H1 (cell line): ENCODE results near the gene SMOC2. TPM values are rescaled to one million over a fixed set of nuclear protein-coding genes. Genes with fewer than 3 reads are reported as not detected.

Experiments used
- KDM1A ChIP-seq: fragments of 200-600, 300-600 bp; sonication (generic); IDR thresholded peaks from 2 replicates; pipeline ENCODE4 v1.7.1; 2016; ENCODE audit warnings: mild to moderate bottlenecking, low read length, borderline replicate concordance
- NRF1 ChIP-seq: IDR thresholded peaks from 2 replicates; pipeline ENCODE4 v1.6.1; 2011; ENCODE audit warnings: mild to moderate bottlenecking, low read depth, low read length, improper control_type of control experiment
- TAF7 ChIP-seq: optimal IDR thresholded peaks from 2 replicates; pipeline ENCODE3; 2011; ENCODE audit warnings: low read depth, mild to moderate bottlenecking, inconsistent platforms, low read length, moderate library complexity, borderline replicate concordance
- polyA plus RNA-seq, 7 experiments: library from polyadenylated mRNA; depleted of rRNA in 3 of 7; stranded (reverse) in 5 of 7; unstranded in 2 of 7; fragments of >200 nt in 5 of 7; fragments of 200-250 nt in 2 of 7; gene quantifications; 1 replicate in 5 of 7; 2 replicates in 1 of 7; 4 replicates in 1 of 7; pipeline versions ENCODE4 v1.2.1 to v1.2.3, GENCODE V29; 2011 to 2013; ENCODE audit warnings: missing spikeins in 2 of 7, mixed read lengths in 2 of 7
- total RNA-seq: library from RNA; stranded (reverse); fragmentation: NEBNext Ultra II Directional; extraction: Animal tissue kit (Norgen Biotek cat#: 25700); gene quantifications from 2 replicates; pipeline ENCODE4 v1.2.1, GENCODE V29; 2021
- TF ChIP-seq, protein P1 (sequence below): fragments of 300-600 bp; sonication (generic); IDR thresholded peaks from 2 replicates; pipeline ENCODE4 v1.7.1; 2012; ENCODE audit warnings: low read length, moderate library complexity, mild to moderate bottlenecking, inconsistent platforms; ENCODE audit not compliant: insufficient replicate concordance
- TF ChIP-seq, protein P2 (sequence below): IDR thresholded peaks from 2 replicates; pipeline ENCODE4 v1.6.1; 2012; ENCODE audit warnings: inconsistent platforms
- TF ChIP-seq, protein P3 (sequence below): IDR thresholded peaks from 2 replicates; pipeline ENCODE4 v1.6.1; 2012; ENCODE audit warnings: low read length, inconsistent platforms

The SMOC2 gene
- total and polyA plus RNA-seq, 2 of the 8 experiments (the other 6 are each of a cell fraction or from before 2014, with no cell fraction given), result 7.7 to 8.5 TPM

DNA sequence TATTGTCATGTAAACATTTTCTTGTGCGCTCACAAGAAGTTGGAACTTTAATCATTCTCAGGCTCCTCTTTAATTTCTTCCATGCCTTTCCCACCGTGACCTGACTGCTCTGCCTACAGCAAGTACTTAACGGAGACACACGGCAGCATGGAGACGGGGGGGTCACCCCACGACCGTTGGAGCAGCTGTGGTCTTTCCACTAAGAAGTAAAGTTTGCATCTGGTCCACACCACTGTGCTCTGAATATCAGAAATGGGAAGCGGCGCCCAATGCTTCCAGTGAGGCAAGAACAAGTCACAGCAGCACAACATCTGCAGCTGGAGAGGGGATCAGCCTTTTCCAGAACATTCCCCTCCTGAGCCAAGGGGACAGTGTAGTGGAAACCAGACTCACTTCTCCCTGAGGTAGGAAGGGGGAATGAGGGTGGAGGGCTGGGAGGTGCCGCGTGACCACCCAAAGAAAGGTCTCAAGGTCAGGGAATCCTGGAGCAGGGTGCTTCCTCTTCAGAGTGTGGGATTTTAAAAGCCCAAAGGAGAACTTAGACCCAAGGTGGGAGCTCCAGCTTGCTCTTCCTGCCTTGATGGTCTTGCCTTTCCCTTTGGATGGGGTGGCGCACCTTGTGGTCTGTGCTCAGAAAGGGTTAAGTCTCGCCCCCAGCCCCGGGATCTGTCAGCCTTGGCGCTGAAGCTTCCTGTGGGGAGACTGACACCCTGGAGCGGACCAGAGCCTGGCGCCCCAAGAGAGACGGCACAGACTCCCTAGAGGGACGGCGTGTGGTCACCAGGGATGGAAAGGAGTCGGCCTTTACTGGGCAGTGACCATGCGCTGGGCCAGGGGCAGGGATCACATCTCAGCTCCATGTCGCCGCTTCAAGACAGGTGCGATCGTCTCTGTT is 25.6 kb upstream of the SMOC2 start (continued):
- TF ChIP-seq, protein P1, sequence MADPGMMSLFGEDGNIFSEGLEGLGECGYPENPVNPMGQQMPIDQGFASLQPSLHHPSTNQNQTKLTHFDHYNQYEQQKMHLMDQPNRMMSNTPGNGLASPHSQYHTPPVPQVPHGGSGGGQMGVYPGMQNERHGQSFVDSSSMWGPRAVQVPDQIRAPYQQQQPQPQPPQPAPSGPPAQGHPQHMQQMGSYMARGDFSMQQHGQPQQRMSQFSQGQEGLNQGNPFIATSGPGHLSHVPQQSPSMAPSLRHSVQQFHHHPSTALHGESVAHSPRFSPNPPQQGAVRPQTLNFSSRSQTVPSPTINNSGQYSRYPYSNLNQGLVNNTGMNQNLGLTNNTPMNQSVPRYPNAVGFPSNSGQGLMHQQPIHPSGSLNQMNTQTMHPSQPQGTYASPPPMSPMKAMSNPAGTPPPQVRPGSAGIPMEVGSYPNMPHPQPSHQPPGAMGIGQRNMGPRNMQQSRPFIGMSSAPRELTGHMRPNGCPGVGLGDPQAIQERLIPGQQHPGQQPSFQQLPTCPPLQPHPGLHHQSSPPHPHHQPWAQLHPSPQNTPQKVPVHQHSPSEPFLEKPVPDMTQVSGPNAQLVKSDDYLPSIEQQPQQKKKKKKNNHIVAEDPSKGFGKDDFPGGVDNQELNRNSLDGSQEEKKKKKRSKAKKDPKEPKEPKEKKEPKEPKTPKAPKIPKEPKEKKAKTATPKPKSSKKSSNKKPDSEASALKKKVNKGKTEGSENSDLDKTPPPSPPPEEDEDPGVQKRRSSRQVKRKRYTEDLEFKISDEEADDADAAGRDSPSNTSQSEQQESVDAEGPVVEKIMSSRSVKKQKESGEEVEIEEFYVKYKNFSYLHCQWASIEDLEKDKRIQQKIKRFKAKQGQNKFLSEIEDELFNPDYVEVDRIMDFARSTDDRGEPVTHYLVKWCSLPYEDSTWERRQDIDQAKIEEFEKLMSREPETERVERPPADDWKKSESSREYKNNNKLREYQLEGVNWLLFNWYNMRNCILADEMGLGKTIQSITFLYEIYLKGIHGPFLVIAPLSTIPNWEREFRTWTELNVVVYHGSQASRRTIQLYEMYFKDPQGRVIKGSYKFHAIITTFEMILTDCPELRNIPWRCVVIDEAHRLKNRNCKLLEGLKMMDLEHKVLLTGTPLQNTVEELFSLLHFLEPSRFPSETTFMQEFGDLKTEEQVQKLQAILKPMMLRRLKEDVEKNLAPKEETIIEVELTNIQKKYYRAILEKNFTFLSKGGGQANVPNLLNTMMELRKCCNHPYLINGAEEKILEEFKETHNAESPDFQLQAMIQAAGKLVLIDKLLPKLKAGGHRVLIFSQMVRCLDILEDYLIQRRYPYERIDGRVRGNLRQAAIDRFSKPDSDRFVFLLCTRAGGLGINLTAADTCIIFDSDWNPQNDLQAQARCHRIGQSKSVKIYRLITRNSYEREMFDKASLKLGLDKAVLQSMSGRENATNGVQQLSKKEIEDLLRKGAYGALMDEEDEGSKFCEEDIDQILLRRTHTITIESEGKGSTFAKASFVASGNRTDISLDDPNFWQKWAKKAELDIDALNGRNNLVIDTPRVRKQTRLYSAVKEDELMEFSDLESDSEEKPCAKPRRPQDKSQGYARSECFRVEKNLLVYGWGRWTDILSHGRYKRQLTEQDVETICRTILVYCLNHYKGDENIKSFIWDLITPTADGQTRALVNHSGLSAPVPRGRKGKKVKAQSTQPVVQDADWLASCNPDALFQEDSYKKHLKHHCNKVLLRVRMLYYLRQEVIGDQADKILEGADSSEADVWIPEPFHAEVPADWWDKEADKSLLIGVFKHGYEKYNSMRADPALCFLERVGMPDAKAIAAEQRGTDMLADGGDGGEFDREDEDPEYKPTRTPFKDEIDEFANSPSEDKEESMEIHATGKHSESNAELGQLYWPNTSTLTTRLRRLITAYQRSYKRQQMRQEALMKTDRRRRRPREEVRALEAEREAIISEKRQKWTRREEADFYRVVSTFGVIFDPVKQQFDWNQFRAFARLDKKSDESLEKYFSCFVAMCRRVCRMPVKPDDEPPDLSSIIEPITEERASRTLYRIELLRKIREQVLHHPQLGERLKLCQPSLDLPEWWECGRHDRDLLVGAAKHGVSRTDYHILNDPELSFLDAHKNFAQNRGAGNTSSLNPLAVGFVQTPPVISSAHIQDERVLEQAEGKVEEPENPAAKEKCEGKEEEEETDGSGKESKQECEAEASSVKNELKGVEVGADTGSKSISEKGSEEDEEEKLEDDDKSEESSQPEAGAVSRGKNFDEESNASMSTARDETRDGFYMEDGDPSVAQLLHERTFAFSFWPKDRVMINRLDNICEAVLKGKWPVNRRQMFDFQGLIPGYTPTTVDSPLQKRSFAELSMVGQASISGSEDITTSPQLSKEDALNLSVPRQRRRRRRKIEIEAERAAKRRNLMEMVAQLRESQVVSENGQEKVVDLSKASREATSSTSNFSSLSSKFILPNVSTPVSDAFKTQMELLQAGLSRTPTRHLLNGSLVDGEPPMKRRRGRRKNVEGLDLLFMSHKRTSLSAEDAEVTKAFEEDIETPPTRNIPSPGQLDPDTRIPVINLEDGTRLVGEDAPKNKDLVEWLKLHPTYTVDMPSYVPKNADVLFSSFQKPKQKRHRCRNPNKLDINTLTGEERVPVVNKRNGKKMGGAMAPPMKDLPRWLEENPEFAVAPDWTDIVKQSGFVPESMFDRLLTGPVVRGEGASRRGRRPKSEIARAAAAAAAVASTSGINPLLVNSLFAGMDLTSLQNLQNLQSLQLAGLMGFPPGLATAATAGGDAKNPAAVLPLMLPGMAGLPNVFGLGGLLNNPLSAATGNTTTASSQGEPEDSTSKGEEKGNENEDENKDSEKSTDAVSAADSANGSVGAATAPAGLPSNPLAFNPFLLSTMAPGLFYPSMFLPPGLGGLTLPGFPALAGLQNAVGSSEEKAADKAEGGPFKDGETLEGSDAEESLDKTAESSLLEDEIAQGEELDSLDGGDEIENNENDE, result no peak
- TF ChIP-seq NRF1, result no peak
- no peak for TF ChIP-seq TAF7
- TF ChIP-seq KDM1A, result no peak
- TF ChIP-seq, protein P2, sequence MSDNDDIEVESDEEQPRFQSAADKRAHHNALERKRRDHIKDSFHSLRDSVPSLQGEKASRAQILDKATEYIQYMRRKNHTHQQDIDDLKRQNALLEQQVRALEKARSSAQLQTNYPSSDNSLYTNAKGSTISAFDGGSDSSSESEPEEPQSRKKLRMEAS, result no peak
- TF ChIP-seq, protein P3, sequence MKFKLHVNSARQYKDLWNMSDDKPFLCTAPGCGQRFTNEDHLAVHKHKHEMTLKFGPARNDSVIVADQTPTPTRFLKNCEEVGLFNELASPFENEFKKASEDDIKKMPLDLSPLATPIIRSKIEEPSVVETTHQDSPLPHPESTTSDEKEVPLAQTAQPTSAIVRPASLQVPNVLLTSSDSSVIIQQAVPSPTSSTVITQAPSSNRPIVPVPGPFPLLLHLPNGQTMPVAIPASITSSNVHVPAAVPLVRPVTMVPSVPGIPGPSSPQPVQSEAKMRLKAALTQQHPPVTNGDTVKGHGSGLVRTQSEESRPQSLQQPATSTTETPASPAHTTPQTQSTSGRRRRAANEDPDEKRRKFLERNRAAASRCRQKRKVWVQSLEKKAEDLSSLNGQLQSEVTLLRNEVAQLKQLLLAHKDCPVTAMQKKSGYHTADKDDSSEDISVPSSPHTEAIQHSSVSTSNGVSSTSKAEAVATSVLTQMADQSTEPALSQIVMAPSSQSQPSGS, result no peak
